NCI-H2171 treated with DMSO at 0.1 percent for 48 hours (cell line): ENCODE data around the gene GCNT2.
"Not testable (repeated sequence)": the region's sequence is repeated elsewhere in the genome, so short reads cannot be mapped to it uniquely, and the experiment has no call there.

Source experiments
- DNase-seq: peaks from one replicate; lab custom pipeline; 2025; lab: John Stamatoyannopoulos, UW

The GCNT2 gene

DNA sequence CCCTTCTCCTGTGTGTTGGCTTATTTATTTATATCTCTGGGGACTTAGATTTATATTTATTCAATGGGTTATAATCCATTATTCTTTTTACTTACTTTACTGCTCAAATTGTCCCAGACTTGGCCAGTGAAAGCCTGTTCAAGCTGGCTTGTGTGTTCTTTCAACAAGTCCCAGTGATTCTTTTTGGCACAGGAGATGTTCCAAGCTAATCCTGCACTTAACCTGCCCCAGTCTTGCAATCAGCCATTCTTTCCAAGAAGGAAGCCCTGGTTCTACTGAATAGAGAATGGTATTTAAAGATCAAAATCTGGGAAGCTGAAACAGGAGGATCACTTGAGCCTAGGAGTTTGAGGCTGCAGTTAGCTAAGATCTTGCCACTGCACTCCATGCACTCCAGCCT is 26.7 kb downstream of the GCNT2 start:
- no peak for DNase-seq

DNA sequence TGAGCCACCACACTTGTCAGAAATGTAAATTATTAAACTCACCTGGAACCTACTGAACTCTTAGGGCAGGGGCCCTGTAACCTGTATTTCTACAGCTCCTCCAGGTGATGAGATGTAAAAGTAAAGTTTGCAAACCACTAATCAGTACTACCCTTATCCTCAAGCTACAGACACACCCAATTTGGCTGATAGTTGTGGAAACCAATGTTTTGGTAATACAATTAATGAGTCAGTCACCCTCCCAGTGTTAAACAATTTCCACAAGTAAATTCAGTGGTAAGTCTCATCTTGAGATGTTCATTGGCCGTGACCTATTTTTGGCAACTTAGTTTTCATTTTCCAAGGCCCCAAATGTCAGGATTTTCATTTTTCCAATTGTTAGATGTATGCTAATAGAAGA is 29.6 kb downstream of the GCNT2 start:
- no peak for DNase-seq

DNA sequence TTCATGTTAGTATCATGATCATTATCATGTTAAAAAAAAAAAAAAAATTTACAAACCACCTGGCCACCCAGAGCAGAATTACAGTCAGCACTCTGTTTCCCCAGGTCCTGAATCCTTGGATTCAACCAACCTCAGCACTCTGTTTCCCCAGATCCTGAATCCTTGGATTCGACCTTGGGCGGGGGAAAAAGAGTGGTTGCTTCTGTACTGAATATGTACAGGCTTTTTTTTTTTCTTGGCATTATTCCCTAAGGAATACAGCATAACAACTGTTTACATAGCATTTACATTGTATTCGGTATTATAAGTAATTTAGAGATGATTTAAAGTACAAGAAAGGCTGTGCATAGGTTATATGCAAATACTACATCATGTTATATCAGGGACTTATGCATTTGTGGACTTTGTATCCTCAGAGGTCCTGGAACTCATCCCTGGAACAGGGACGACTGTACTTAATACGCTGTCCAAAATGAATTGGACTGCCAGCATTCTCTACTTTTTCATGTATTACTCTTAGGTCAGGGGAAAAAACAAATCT is 31.2 kb downstream of the GCNT2 start:
- peak; percentile 10 for DNase-seq

DNA sequence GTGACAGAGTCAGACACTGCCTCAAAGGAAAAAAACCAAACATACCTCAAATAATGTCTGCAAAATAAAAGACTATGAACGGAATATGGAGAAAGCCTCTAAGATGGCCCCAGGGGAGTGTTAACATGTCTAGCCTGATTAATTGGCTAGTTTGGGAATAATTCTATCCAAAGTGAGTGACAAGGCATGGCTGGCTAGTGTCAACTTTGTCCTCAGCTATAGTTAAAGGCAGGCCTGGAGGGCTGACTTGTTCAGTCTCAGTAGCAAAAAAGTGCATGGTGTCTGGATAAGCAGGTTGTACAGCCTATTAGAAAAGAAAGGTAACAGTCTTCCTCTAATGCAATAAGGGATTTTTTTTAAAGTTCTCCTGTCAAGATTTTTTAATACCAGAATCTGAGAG is 32.7 kb downstream of the GCNT2 start:
- DNase-seq, result no peak

DNA sequence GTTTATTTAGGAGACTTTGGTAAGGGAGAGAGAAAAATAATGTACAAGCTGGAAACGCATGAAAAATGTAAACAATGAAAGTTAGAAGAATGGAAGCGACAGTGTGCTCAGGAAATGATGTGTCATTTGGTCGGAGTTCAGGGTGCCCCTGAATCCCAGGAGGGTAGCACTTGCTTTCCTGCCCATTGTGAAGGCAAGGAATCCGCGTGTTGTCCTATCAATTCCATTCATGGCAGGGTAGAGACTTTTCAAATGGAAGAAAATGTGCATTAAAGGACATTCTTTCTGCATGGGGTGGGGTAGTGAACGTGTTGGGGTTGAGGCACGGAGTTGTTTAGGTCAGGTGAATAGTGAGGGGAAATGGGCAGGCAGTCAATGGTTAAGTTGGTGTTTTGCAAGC is 33.7 kb downstream of the GCNT2 start:
- DNase-seq, result no peak

DNA sequence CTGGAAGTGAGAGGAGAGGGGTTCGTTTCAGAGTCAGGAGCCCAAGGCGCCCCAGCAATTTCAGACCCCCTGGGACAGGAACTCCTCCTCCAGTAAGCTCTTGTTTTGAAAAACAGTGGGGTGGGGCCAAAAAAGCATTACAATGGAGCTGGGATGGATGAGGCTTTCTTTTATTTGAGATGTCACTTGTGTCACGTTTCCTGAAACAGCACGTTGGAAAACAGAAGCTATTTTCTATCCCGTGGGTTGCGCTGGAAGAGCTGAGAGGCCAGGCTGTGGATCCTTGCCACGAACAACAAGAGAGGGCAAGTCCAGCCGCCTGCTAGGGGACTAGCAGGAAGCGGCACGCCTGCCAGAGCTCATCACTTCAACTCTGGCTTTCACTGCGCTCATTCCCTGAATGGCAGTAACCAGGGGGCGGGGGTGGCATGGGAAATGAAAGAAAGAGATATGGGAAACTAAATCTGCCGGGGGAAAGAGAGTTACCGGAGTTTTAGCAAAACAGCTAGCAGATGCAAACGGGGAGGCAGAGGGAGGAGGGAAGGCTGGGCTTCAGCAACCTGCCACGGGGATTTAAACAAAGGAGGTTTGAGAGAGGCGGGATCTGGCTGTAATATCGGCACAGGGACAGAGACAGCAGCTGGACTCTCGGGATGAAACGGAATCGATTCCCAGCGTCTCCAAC is 34.6 kb downstream of the GCNT2 start:
- DNase-seq, result peak; percentile 73

DNA sequence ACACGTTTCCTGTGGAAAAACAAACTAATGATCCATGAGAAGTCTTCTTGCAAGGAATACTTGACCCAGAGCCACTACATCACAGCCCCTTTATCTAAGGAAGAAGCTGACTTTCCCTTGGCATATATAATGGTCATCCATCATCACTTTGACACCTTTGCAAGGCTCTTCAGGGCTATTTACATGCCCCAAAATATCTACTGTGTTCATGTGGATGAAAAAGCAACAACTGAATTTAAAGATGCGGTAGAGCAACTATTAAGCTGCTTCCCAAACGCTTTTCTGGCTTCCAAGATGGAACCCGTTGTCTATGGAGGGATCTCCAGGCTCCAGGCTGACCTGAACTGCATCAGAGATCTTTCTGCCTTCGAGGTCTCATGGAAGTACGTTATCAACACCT is 35.4 kb downstream of the GCNT2 start:
- DNase-seq, result no peak

DNA sequence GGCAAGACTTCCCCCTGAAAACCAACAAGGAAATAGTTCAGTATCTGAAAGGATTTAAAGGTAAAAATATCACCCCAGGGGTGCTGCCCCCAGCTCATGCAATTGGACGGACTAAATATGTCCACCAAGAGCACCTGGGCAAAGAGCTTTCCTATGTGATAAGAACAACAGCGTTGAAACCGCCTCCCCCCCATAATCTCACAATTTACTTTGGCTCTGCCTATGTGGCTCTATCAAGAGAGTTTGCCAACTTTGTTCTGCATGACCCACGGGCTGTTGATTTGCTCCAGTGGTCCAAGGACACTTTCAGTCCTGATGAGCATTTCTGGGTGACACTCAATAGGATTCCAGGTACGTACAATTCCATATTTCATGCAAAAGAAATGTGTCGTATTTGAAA is 35.8 kb downstream of the GCNT2 start:
- no peak for DNase-seq

DNA sequence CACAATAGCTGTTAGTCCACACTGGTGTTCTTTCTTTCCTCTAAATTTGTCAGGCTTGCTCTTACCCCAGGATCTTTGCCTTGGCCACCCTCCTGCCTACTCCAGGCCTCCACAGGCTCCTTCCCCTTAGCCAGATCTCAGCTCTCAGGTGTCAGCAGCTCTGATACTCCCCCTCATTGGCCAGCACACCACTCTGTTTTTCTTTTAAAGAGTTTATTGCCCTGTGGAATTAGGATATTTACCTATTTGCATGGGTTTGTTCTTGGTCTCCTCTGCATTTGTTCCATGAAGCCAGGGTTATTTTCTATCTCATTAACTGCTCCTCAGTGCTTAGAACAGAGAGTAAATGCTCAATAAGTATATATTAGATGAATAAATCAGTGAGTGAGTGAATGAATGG is 36.8 kb downstream of the GCNT2 start:
- DNase-seq, result no peak

DNA sequence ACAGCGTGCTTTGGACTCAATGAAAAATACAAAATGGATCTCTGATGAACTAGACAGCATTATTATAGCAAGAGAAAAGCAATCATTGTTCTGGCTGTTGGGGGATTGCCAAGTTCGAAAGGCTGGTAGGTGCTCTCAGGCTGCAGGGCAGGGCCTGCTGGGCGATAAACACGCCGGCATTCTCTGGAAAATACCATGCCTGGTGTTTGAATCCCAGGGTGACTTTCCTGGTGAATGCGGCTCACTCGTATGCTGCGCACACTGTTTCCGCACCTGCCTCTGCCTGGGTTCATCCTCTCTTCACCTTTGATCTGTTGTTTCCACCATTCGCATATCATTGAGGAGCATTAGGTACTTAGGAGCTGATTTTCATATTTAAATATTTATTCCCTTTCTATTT is 37.4 kb downstream of the GCNT2 start:
- DNase-seq, result peak; percentile 10

DNA sequence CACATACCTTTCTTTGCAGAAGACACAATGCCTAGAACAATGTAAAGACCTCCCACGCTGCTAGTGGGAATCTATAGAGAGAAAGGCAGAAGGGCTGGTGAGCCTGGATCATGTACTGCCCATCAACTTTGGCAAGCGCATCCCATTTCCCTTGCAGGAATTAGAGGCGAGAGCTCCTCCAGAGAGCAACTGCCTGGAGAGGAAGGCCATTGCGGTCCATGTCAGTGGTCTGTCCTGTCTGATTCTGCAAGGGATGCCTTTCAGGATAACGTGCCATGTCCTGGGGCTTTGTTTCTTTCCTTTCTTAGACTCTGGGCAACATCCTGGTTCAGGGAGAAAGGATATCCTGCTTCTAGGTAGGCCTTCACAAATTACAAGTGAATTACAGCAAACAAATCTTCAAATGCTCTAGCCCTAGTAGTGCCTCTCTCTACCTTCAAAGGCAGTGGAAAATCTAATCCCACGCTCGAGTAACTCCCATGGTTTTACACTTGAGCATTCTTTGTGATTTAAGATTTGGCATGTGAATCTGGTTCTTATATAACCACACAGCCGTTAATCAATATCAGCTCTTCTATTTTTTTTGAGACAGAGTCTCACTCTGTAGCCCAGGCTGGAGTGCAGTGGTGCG is 38.5 kb downstream of the GCNT2 start:
- DNase-seq, result peak; percentile 4

DNA sequence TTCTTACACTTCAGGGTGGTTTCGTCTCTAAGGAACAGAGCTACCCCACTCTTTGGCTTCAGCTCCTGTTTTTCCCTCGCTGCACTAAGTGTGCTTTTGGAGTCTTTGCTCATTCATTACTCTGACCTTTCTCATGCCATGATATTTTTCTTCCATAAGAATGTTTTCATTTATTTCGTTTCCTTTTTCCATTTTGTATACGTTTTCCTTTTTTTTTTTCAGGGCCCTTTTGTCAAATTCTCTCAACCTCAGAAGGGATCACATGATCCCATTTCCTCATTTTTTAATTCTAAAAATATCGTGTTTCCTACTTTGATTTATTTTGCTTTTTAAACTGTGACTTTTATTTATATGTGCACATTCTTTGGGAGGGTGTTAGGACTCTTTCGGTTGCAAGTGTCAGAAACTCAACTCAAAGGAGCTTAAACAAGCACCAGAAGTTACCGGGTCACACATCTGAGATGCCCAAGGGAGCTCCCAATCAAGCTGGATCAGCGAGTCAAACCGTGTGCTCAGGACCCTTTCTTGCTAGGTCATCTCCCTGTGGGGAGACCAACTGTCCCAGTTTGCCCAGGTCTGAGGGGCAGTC is 40.6 kb downstream of the GCNT2 start:
- DNase-seq, result no peak

DNA sequence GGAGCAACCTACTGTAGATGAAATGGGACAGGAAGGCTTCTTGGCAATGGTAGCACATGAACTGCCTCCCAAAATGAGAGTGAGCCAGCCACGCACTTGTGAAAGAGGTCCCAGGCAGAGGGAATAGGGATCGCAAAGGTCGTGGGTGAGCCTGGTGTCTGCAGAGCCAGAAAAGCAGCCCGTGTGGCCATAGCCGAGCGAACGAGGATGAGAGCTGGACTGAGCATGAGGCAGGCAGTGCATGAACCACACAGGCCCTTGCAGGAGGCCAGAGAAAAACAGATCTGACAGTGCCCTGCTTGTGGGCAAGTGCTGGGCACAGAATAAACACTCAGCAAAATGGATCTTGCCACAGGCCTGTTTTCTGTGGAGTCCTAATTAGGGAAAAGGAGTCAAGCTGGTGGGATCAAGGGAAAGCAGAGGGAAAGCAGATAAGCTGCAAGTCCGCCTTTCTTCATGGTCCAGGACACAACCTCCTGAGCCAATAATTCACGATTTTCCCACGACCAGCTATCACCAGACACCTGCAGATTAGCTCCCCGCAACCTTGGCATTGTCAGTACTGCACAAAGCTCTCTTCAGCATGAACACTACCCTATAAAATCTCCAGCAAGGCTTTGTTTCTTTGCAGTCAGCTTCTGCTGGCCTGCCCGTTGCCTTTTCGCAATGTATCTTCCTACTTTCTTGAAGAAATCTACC is 44.0 kb downstream of the GCNT2 start:
- DNase-seq, result no peak

DNA sequence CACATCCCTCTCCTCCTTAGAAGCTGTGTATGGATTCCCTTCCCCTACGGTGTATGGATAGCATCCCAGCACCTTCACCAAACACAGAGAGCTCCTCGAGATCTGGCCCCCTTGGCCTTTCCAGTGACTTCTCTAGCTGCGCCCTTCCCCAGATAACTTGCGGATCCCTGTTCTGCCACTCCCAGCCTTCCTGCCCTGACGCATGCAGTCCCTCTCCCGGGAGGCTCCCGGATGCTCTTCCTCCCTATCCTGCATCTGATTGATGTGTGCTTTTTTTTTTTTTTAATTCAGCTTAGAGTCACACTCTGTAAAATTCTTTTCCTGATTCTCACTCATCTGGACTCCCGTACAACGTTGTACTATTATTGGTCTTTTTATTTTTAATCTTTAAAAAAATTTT is 44.8 kb downstream of the GCNT2 start:
- DNase-seq, result no peak

DNA sequence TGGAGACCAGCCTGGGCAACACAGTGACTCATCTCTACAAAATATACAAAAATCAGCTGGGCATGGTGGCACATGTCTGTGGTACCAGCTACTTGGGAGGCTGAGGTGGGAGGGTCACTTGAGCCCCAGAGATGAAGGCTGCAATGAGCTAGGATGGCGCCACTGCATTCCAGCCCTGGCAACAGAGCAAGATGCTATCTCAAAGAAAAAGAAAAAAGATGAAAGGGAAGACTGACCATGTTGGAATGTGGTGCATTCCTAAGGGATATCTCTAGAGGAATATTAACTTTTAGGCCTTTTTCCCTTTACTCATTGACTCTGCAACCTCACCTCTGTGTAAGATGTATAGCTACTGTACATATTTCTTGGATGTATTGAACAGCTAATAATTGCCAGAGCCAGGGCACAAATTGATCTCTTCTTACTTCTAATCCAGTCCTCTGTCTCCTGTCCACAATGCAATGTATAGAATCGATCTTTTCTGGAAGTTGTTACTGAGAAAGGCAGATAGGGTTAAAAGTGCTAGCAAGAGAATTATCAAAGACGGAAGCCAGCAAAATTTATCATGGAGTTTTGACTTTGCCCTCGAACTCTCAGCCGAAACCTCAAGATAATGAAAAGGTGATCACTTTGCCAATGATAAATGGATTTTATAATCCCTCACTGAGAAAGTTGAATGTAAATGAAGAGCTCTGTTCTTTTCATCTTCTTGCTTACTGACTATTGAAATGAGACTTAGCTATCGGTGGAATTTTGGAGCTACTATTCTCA is 46.3 kb downstream of the GCNT2 start:
- no peak for DNase-seq

DNA sequence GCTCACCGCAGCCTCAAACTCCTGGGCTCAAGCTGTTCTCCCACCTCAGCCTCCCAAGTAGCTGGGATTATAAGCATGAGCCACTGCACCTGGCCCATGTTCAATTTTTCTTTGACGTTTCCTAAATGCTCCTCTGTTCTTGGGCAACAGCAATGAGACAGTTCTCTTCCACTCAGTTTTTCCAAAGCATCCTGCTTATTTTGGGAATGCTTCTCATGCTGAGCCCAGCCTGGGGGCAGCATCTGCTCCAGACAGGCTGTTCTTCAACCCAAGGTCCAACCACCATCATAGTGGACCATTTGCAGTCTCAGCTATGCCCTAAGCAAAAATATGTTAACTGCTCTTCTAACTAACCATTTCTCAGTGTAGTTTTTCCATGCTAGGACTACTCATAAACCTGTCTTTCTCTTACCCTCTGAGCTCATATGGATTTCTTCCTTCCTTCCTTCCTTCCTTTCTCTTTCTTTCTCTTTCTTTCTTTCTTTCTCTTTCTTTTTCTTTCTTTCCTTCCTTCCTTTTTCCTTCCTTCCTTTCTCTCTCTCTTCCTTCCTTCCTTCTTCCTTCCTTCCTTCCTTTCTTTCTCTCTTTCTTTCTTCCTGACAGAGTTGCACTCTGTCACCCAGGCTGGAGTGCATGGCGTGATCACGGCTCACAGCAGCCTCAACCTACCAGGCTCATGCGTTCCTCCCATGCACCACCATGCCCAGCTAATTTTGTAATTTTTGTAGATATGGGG is 48.4 kb downstream of the GCNT2 start:
- no peak for DNase-seq

DNA sequence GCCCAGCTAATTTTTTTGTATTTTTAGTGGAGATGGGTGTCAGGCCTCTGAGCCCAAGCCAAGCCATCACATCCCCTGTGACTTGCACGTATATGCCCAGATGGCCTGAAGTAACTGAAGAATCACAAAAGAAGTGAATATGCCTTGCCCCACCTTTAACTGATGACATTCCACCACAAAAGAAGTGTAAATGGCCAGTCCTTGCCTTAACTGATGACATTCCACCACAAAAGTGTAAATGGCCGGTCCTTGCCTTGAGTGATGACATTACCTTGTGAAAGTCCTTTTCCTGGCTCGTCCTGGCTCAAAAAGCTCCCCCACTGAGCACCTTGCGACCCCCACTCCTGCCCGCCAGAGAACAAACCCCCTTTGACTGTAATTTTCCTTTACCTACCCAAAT is 54.4 kb downstream of the GCNT2 start:
- not testable (repeated sequence) for DNase-seq

DNA sequence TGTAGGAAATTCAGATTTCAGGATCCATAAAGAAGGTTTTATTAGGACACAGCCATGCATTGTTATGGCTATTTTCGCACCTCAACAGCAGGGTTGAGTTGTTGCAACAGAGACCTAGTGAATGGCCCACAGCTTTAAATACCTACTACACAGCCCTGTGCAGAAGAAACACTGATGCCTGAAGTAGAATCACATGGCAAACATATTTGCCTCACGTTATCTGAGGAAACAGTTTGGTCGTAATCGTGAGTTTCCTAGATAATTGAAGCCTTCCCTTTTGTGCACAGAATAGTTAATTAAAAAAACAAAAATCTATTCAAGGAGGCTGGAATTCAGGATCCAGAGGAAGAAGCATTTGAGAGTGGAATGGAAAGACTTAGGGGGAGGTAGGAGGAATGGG is 55.1 kb downstream of the GCNT2 start:
- no peak for DNase-seq

DNA sequence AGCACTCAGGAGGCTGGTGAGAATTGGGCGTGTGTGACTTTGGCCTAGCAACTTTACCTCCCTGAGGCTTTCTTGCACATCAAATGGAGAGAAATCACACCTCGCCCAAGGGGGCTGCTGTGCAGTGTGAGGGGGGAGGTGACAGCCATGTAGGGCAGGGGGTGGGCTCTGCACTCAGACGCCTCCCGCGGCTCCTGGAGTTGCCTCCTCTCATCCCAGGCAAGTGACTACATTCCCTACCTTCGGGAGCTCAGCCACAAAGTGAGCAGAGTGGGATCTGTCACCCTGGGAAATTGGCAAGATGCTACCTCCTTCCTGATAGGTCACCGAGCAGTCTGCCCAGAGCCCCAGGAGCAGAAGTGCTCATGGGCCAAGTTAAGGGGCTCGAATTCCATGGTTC is 56.0 kb downstream of the GCNT2 start:
- DNase-seq, result no peak

DNA sequence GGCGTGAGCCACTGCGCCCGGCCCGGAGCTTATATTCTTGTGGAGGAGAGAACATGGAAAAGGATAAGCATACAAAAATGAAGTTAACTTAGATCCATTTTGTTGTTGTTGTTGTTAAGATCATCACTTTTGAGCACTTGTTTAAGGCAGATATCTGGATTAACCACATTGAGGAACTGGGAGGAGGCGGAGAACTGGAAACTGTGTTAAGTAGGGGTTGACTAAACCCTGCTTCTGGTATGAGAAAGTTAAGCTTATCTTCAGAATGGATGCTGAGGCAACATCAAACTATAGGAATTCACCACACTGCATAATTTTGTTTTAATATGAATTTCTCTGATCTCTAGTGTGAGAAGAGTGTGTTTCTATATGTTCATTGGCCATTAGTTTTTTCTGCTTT is 57.6 kb downstream of the GCNT2 start:
- no peak for DNase-seq

DNA sequence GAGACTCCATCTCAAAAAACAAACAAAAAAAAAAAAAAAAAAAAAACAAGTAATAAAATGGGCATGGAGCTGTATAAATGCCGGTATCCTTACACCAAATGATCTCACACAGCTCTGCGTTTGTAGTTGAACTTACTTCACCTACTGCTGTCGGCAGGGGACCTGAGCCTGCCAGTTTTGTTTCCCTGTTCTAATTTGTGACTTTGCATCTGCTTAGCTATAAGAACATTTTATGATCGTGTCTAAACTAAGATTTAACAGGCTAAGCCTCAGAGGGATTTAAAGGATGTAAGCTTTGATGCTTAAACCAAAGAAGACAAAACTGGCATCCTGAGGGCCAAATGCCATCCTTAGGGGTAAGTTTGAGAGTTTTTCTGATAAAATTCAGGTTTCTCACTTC is 58.7 kb downstream of the GCNT2 start:
- DNase-seq, result no peak
